CD4-positive, alpha-beta T cell (primary cell): ENCODE measurements around the gene C2orf49. TPM values are rescaled to one million over a fixed set of nuclear protein-coding genes. Genes with fewer than 3 reads are reported as not detected.

Experiments used
- ATAC-seq: fragments of 200-7000 bp; cut with Tn5 transposase; one replicate; pipeline ENCODE4 v1.10.0; 2022; ENCODE audit warnings: mild to moderate bottlenecking; ENCODE audit not compliant: poor library complexity
- CTCF ChIA-PET: fragments of 350-600 bp; sonication (Branson Sonifier 250); formaldehyde crosslinking; loops from one replicate; lab custom pipeline; 2021; ENCODE audit warnings: antibody characterized with exemption, inconsistent platforms; lab: Charles Lee
- POLR2A ChIA-PET: fragments of 350-600 bp; sonication (Branson Sonifier 250); formaldehyde crosslinking; loops from one replicate; lab custom pipeline; 2021; ENCODE audit warnings: antibody characterized with exemption, inconsistent platforms; lab: Charles Lee
- DNase-seq, 14 experiments: peaks; one replicate each; pipeline ENCODE4 v3.0.0-alpha.2; 2013 to 2020; ENCODE audit warnings: mixed read lengths in 2 of 14
- H3K27ac ChIP-seq, 2 donors: one replicate each; pipeline versions ENCODE4 v1.5.1 to v1.7.0; 2013; ENCODE audit warnings: low read length in 2 of 2, low read depth in 1 of 2, mild to moderate bottlenecking in 1 of 2
- H3K27me3 ChIP-seq, 2 experiments: 1 replicate in 1 of 2; 2 replicates in 1 of 2; pipeline versions ENCODE4 v1.6.1 to v1.7.0; 2013; ENCODE audit warnings: low read length in 2 of 2, control low read depth in 1 of 2, mild to moderate bottlenecking in 1 of 2, moderate library complexity in 1 of 2; ENCODE audit not compliant: insufficient read depth in 2 of 2, control insufficient read depth in 1 of 2
- H3K36me3 ChIP-seq: one replicate; pipeline ENCODE4 v1.6.1; 2013; ENCODE audit warnings: low read length, control low read depth; ENCODE audit not compliant: insufficient read depth
- H3K4me1 ChIP-seq: one replicate; pipeline ENCODE4 v1.6.1; 2013; ENCODE audit warnings: low read length, control low read depth; ENCODE audit not compliant: insufficient read depth
- H3K4me3 ChIP-seq: one replicate; pipeline ENCODE4 v1.5.1; 2013; ENCODE audit warnings: mild to moderate bottlenecking, low read length, moderate library complexity
- H3K9me3 ChIP-seq, 2 experiments: 1 replicate in 1 of 2; 2 replicates in 1 of 2; pipeline versions ENCODE4 v1.6.1 to v1.7.0; 2013; ENCODE audit warnings: low read length in 2 of 2, mild to moderate bottlenecking in 2 of 2, control low read depth in 1 of 2, moderate library complexity in 1 of 2; ENCODE audit not compliant: control insufficient read depth in 1 of 2, insufficient read depth in 1 of 2
- H3K27ac Mint-ChIP-seq: one replicate; pipeline ENCODE4 v1.8.0; 2020; ENCODE audit warnings: mixed read lengths
- H3K27me3 Mint-ChIP-seq: one replicate; pipeline ENCODE4 v1.8.0; 2021; ENCODE audit warnings: mixed read lengths
- H3K36me3 Mint-ChIP-seq: one replicate; pipeline ENCODE4 v1.8.0; 2021; ENCODE audit warnings: low read depth, mixed read lengths
- H3K4me1 Mint-ChIP-seq: one replicate; pipeline ENCODE4 v1.8.0; 2021; ENCODE audit warnings: low read depth, mixed read lengths
- H3K4me3 Mint-ChIP-seq: one replicate; pipeline ENCODE4 v1.8.0; 2020; ENCODE audit warnings: mild to moderate bottlenecking, mixed read lengths
- H3K9me3 Mint-ChIP-seq: one replicate; pipeline ENCODE4 v1.8.0; 2020; ENCODE audit warnings: mixed read lengths
- intact Hi-C, 2 experiments: fragments of 100-400 bp; cut with DNase I in 1 of 2; cut with micrococcal nuclease in 1 of 2; formaldehyde crosslinking; loops; one replicate each; pipeline versions ENCODE4 v1.15.1 to v1.9.0; 2023 to 2025; cut with DNase I, micrococcal nuclease
- total RNA-seq, 174 experiments: library from RNA in 2 of 174; stranded (reverse) in 2 of 174; gene quantifications; one replicate each; pipeline ENCODE4 v1.2.3 and lab custom pipeline; 2021 to 2026
- TF ChIP-seq, protein P1 (sequence below): fragments of 200-600 bp; IDR thresholded peaks from one replicate; pipeline ENCODE4 v1.8.0; 2022; ENCODE audit warnings: antibody characterized with exemption, mild to moderate bottlenecking

Gene C2orf49
- total RNA-seq, 2 experiments from 2014 or later, result 28.8 to 29.4 TPM

GRCh38 chr2:105398336-105399206 is 61.2 kb downstream of the C2orf49 start, which contains the start of gene FHL2:
TSS of gene FHL2 (minus strand) at chr2:105399051. CDS start at chr2:105386516, 12,535 bp downstream.
- H3K27ac ChIP-seq, result no peak within 1 kb of the TSS
- Mint-ChIP-seq H3K36me3 (no peaks in the 10 kb centered on the region), H3K27me3 (peaks cover 20% of the 10 kb centered on the region), H3K9me3 (no peaks in the 10 kb centered on the region), H3K27ac (no peak within 1 kb of the TSS), H3K4me3 (peak within 1 kb of the TSS; percentile 95), H3K4me1 (peaks cover 5% of the 10 kb centered on the region)
- H3K27me3 ChIP-seq, result peaks cover 19 to 29% of the 10 kb centered on the region in 2 experiments
- intact Hi-C loops, result no loop called here
- ChIA-PET POLR2A (interaction anchor here (1.0 kb wide), 2 partner anchors 14 to 17 kb away, joined by 3 read pairs; no protein-coding TSS in a partner anchor), CTCF (no interaction called here)
- peaks cover 14% of the 10 kb centered on the region for H3K4me1 ChIP-seq
- H3K4me3 ChIP-seq, result peak within 1 kb of the TSS; percentile 77
- peaks cover 0 to 8% of the 10 kb centered on the region in 2 experiments for H3K9me3 ChIP-seq
- H3K36me3 ChIP-seq, result no peaks in the 10 kb centered on the region
- TF ChIP-seq, protein P1, sequence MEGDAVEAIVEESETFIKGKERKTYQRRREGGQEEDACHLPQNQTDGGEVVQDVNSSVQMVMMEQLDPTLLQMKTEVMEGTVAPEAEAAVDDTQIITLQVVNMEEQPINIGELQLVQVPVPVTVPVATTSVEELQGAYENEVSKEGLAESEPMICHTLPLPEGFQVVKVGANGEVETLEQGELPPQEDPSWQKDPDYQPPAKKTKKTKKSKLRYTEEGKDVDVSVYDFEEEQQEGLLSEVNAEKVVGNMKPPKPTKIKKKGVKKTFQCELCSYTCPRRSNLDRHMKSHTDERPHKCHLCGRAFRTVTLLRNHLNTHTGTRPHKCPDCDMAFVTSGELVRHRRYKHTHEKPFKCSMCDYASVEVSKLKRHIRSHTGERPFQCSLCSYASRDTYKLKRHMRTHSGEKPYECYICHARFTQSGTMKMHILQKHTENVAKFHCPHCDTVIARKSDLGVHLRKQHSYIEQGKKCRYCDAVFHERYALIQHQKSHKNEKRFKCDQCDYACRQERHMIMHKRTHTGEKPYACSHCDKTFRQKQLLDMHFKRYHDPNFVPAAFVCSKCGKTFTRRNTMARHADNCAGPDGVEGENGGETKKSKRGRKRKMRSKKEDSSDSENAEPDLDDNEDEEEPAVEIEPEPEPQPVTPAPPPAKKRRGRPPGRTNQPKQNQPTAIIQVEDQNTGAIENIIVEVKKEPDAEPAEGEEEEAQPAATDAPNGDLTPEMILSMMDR, result peak; percentile 54
- ATAC-seq (peak; percentile 99), DNase-seq (peak; percentile 41 to 86 (median 58))

Other genes starting within 250 kb of the C2orf49 start
- not detected for gene GPR45, start 95.8 kb upstream of the C2orf49 start, total RNA-seq
- gene TGFBRAP1, start 7.8 kb upstream of the C2orf49 start, total RNA-seq, result 10 to 100 TPM; 14.9 to 16.6 TPM
- gene FHL2, start 61.5 kb downstream of the C2orf49 start, total RNA-seq, result under 1 TPM; 0.41 to 0.42 TPM